NCI-H1105 treated with DMSO at 0.1 percent for 48 hours (cell line): Measurements from ENCODE around the gene ACSS3.
"Not testable (repeated sequence)": the region's sequence is repeated elsewhere in the genome, so short reads cannot be mapped to it uniquely, and the experiment has no call there.

ENCODE experiments used
- DNase-seq: peaks from one replicate; lab custom pipeline; 2025; lab: John Stamatoyannopoulos, UW

The ACSS3 gene

GRCh38 chr12:81094718-81095360 is 17.0 kb downstream of the ACSS3 start:
- DNase-seq: no peak

GRCh38 chr12:81095501-81096232 is 17.8 kb downstream of the ACSS3 start:
- peak; percentile 19 for DNase-seq

- DNase-seq: no peak
Observed at GRCh38 chr12:81105687-81106086, 27.8 kb downstream of the ACSS3 start.

GRCh38 chr12:81114226-81114625 is 36.3 kb downstream of the ACSS3 start:
- DNase-seq: no peak

- not testable (repeated sequence) for DNase-seq
Observed at GRCh38 chr12:81119069-81119468, 41.2 kb downstream of the ACSS3 start.

GRCh38 chr12:81120961-81121360 is 43.1 kb downstream of the ACSS3 start:
- no peak for DNase-seq

- no peak for DNase-seq
Observed at GRCh38 chr12:81123611-81124010, 45.7 kb downstream of the ACSS3 start.

- no peak for DNase-seq
Observed at GRCh38 chr12:81125691-81126090, 47.8 kb downstream of the ACSS3 start.

- DNase-seq: peak; percentile 79
Observed at GRCh38 chr12:81128930-81129554, 51.2 kb downstream of the ACSS3 start.

GRCh38 chr12:81136519-81136918 is 58.6 kb downstream of the ACSS3 start:
- DNase-seq: no peak

- DNase-seq: no peak
Observed at GRCh38 chr12:81137801-81138200, 59.9 kb downstream of the ACSS3 start.

GRCh38 chr12:81141217-81141616 is 63.3 kb downstream of the ACSS3 start:
- no peak for DNase-seq

GRCh38 chr12:81143057-81143456 is 65.2 kb downstream of the ACSS3 start:
- no peak for DNase-seq

GRCh38 chr12:81146228-81147225 is 68.6 kb downstream of the ACSS3 start:
- DNase-seq: no peak

GRCh38 chr12:81147292-81147919 is 69.5 kb downstream of the ACSS3 start:
- no peak for DNase-seq

- peak; percentile 92 for DNase-seq
Observed at GRCh38 chr12:81150382-81150781, 72.5 kb downstream of the ACSS3 start.

GRCh38 chr12:81159856-81160255 is 82.0 kb downstream of the ACSS3 start:
- DNase-seq: no peak

GRCh38 chr12:81161680-81162079 is 83.8 kb downstream of the ACSS3 start:
- DNase-seq: no peak

- DNase-seq: no peak
Observed at GRCh38 chr12:81162391-81163136, 84.7 kb downstream of the ACSS3 start.

- no peak for DNase-seq
Observed at GRCh38 chr12:81164827-81165226, 86.9 kb downstream of the ACSS3 start.

- no peak for DNase-seq
Observed at GRCh38 chr12:81166790-81167189, 88.9 kb downstream of the ACSS3 start.
